ENCODE results near the gene TECPR1.

- TF ChIP-seq, protein P1, sequence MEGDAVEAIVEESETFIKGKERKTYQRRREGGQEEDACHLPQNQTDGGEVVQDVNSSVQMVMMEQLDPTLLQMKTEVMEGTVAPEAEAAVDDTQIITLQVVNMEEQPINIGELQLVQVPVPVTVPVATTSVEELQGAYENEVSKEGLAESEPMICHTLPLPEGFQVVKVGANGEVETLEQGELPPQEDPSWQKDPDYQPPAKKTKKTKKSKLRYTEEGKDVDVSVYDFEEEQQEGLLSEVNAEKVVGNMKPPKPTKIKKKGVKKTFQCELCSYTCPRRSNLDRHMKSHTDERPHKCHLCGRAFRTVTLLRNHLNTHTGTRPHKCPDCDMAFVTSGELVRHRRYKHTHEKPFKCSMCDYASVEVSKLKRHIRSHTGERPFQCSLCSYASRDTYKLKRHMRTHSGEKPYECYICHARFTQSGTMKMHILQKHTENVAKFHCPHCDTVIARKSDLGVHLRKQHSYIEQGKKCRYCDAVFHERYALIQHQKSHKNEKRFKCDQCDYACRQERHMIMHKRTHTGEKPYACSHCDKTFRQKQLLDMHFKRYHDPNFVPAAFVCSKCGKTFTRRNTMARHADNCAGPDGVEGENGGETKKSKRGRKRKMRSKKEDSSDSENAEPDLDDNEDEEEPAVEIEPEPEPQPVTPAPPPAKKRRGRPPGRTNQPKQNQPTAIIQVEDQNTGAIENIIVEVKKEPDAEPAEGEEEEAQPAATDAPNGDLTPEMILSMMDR (IDR thresholded peaks at IDR 0.05) = no peak
- TF ChIP-seq POLR2A (IDR thresholded peaks at IDR 0.05) = no peak
Measured at GRCh38 chr7:98175260-98175940, 76.6 kb downstream of the TECPR1 start.
